Renal cortex interstitium (tissue), 11 donors: Measurements from ENCODE around the gene CUL1. TPM values are rescaled to one million over a fixed set of nuclear protein-coding genes. Genes with fewer than 3 reads are reported as not detected.
A peak's percentile ranks its signal among the peaks of the same experiment; 100 is the strongest.
"Not testable (repeated sequence)": the region's sequence is repeated elsewhere in the genome, so short reads cannot be mapped to it uniquely, and the experiment has no call there.

Source experiments
- DNase-seq, 11 donors: peaks; one replicate each; pipeline ENCODE4 v3.0.0-alpha.2; 2013; ENCODE audit warnings: low read depth in 9 of 11, low spot score in 4 of 11; ENCODE audit errors: extremely low read depth in 1 of 11
- polyA plus RNA-seq, 3 donors: library from polyadenylated mRNA; unstranded; fragments of 120-200 nt; gene quantifications; one replicate each; pipeline ENCODE4 v1.2.1, GENCODE V29; 2013; ENCODE audit not compliant: insufficient read length in 3 of 3

The CUL1 gene
- polyA plus RNA-seq, 3 donors: 53.3 to 62.5 (median 60.3) TPM

DNA sequence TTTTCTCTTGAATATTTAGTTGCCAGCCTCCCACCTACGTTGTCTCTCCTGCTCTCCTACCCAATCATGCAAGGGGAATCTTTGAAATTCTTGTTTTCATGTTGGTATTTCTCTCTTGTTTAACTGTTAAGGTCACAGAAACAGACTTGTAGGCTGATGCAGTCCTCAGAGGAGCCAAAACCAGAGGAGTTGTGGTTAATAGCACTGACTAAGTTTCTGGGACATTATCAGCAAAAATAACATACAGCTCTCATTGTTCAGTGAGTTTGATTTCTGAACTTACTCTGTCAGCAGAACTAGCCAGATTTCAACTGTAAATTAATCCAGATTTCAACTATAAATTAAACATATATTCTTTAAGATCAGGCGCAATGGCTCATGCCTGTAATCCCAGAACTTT is 11.1 kb upstream of the CUL1 start:
- DNase-seq: no peak

DNA sequence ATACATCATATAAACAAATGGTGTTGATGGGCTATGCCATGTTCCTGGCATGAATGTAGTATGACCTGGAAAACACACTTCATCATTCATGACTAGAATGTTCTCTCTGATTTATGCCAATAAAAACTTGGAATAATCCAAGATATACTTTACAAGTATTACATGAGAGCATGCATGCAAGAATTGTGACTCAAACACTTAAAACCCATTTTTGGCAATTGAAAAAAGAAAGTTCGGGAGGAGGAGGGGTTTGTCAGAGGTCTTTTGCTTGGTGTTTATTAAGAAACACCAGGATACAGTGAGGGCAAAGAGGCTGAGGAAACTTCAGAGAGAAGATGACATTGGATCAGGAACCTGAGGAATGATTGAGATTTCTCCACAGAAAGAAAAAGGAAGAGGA is 10.2 kb upstream of the CUL1 start:
- no peak for DNase-seq

DNA sequence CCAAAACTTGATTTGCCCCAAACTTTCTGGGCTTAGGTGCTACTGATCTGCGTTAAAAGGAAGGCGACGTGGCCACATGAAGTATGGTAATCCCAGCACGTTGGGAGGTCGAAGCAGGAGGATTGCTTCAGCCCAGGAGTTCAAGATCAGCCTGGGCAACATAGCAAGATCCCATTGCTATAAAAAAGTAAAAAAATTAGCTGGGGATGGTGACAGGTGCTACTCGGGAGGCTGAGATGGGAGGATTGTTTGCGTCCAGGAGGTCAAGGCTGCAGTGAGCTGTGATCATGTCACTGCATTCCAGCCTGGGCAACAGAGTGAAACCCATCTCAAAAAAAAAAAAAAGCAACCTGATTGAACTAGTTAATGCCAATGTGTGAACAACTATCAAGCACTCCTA is 5.1 kb upstream of the CUL1 start:
- no peak for DNase-seq

DNA sequence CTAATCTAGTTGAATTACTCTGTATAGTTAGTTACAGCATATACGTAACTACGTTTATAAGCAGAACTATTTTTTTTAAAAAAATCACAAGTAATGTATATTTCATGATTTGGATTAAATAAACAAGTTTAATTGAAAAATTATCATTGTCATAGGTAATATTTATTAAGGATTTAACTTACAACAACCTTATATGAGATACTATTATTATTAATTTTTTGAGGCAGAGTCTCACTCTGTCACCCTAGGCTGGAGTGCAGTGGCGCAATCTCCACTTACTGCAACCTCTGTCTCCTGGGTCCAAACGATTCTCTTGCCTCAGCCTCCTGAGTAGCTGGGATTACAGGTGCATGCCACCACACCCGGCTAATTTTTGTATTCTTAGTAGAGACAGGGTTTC is 4.1 kb upstream of the CUL1 start:
- DNase-seq: no peak

GRCh38 chr7:148695953-148696352 is 2.8 kb upstream of the CUL1 start:
- no peak for DNase-seq

- no peak for DNase-seq
These were observed 1.9 kb upstream of the CUL1 start for GRCh38 chr7:148696787-148697186.

DNA sequence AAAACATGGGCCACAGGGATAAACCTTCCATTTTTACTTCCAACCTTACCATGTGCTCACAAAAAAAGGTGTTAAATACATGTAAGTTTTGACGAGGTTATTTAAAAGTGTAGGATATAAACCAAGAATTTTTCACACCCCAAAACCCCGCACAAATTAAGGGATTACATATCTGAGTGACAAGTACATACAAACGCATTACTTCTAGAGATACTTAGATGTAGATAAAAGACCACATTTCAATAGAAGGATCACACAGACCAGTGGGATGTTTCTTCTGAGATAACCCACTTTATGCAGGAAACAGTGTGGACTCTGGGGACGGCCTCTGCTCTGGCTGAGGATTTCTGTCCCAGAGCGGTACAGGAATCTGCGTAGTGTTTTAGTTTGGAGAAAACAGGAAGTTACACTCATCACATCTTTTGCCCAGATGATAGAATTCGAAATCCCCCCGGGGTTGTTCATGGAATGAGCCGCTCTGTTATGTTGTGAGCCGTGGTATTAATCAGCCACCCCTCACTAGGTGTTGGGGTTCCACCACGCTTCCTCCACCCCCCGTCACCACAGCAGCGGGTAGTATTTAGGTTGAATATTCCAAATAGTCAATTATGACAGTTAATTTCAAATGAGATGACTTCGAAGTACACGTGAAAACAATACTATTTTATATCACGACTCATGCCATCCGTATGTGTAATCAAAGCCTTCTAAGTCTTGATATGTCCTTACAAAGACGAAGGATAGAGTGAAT is 1.3 kb upstream of the CUL1 start:
- no peak for DNase-seq

DNA sequence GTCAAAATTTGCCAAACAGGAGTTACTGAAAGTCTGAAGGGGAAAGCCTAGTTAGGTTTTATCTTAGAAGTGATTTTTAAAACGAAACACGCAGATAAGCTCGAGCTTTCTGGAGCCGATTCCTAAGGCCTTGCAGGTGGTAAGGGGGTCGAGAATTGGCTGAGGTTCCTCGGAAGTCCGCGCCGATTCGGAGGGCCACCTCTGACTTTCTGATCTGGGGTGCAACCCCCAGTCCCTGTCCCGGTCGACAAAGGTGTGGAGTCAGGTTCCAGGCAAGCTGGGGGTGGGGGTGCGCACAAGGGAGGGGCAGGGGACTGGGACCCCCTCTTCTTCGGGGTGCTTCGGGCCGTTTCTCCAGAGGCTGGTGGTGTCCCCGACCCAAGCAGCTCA is 701 bp upstream of the CUL1 start:
- DNase-seq: peak in 1 of 11 donors; percentile 20

DNA sequence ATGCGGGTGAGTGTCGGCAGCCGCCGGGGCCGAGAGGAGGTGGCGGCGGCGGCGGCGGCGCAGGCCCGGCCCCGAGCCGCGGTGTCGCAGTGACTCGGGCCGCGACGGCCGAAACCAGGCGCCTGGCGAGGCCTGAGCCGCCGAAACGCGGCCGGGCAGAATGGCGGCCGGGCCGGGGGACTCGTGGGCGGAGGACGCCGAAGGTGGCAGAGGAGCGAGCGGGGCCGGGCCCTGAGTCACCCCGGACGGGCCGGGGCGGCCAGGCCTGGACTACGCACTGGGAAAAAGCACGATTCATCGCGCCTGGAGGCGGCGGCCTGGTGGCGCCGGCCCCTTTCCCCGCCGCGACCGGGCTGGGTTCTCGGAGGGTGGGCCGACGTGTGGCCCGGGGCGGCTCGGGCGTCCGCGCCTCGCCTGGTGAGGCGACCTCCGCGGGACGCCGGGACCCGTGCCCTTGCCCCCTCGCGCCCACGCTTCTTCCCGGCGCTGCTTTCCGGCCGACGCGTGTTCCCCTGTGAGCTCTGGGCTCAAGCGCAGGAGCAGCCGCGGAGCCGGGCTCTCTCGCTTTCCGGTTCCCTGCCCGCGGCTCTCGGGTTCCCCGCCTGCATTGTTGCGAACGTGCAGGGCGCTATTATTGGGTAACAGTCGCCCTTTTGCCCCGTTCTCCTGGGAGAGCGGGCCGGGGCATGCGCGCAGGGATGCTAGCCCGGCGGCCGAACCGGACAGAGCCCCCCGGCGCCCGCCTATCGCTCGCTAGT is 500 bp downstream of the CUL1 start:
- peak in 6 of 11 donors; percentile 21 to 51 (median 44) for DNase-seq

DNA sequence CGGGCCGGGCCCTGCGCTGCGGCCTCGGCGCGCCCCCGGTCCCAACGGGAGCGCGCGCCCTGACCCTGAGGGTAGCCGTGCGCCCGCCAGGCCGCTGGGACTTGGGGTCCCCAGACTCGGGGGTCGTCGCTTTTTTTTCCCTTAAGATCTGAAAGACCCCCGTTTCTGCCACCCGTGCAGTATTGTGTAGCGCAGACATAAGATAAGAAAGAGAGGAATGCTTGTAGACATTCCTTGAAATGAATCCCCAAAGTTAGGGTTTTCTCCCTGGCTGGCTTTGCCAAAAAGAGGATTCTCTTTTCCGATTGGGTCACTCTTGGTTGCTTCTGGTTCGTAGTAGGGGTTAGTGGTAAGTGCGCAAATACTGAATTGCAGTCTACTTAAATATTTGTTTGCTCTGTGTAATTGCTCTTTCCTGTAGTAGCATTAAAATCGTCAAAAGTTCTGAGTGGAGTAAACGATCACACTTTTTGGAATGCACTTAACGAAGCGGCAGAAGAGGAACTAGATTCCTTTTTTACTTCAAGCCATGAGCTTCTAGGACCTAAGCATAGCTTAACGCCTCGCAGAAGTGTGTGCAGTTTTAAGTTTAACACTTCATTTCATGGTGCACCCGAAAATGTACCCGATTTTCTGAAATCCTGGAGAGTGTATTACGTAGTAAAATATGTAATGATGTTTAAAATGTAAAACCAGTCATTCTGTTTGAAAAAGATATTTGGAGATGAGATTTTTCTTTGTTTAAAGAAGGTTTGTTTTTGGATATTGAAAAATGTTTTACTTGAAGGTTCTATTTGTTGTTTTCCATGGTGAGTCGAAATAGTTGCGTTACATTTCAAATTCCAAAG is 1.3 kb downstream of the CUL1 start:
- DNase-seq: peak in 3 of 11 donors; percentile 14 to 39 (median 32)

- DNase-seq: peak in 1 of 11 donors; percentile 18
These were observed 2.0 kb downstream of the CUL1 start for GRCh38 chr7:148700661-148701064.

GRCh38 chr7:148701414-148701813 is 2.7 kb downstream of the CUL1 start:
- no peak for DNase-seq

GRCh38 chr7:148702876-148703670 is 4.4 kb downstream of the CUL1 start:
- no peak for DNase-seq

- not testable (repeated sequence) for DNase-seq
These were observed 4.9 kb downstream of the CUL1 start for GRCh38 chr7:148703671-148703962.

DNA sequence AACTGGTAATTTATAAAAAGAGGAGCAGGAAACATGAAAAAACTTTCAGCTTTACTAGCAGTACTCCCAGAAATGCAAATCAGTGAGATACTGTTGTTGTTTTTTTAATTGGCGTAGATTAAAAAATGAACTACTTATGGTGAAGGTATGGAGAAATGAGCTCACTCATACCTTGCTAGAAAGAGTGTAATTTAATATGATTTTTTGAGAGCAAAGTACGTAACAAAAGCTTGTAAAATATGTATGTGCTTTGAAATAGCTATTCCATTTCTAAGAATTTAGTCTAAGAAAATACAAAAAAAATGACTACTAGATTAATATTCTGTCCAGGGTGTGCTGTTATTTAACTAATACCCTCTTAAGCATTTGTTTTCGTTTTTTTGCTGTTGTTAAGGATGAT is 5.5 kb downstream of the CUL1 start:
- DNase-seq: no peak

GRCh38 chr7:148704970-148705369 is 6.3 kb downstream of the CUL1 start:
- no peak for DNase-seq

DNA sequence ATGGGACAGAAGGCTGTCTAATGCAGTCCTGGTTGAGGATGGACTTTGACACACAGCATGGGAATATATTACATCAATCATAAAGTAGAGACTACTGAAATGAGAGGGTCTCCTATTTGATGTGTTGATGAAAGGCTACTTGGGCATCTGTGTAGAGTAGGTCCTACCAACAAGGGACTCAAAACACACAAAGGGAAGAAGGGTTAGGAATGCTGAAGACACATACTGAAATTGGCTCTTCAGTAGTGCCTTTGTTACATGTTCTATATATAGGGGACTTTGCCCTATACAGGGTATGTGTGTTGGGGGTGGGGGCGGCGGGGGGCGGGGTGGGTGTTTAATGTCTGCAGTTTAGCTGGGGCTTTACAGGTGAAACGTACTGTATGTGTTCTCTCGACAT is 7.7 kb downstream of the CUL1 start:
- no peak for DNase-seq

- no peak for DNase-seq
These were observed 9.6 kb downstream of the CUL1 start for GRCh38 chr7:148708026-148708885.
